Measurements from ENCODE around the gene SLC34A3. TPM values are rescaled to one million over a fixed set of nuclear protein-coding genes. Genes with fewer than 3 reads are reported as not detected.

The SLC34A3 gene
- total and polyA plus RNA-seq, 2 of the 8 experiments (the other 6 are each of a cell fraction or from before 2014, with no cell fraction given): 0.08 TPM; not detected in 1

DNA sequence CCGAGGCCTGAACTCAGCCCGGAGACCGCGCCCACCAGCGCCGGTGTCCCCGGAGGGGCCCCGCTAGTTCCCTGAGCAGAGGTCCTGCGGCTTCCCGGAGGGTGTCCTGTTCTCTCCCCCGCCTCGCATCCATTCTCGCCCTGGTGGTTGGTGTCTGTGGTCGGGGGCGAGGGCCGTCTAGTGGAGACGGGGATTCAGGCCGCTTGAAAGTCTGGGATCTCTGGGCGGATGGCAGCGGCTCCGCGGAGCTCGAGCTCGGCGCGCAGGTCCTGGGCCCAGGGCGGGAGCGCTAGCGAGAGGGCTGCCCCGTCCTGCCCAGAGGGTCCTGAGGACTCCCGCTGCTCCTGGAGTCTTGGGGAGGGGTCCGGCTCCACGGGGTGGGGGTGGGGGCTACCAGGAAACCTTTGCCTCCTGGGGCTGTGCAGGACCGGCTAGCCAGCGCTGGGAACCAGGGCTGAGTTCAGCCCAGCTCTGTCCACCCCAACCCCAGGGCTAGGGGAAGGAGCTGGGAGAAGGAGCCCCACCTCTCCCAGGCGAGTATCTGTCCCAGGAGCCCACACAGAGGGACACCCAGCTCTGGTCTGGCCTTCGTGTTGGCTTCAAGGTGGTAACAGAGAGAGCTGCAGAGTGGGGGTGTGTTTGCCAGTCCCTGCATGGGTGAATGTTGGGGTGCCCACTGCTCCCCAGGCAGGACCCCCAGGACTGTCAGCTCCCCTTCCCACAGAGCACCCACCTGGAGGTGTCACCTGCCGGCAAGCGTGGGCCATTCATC, 50.8 kb downstream of the SLC34A3 start (continued):
- no peak for TF ChIP-seq RFX5 (IDR thresholded peaks at IDR 0.05; ENCODE audit: borderline replicate concordance, low read depth, low read length)
- no peak for TF ChIP-seq BRCA1 (IDR thresholded peaks at IDR 0.05; ENCODE audit: low read depth, low read length)
- no peak for TF ChIP-seq CEBPB (IDR thresholded peaks at IDR 0.05; ENCODE audit: low read depth, low read length)
- no peak for TF ChIP-seq KDM1A (IDR thresholded peaks at IDR 0.05; ENCODE audit: borderline replicate concordance, low read length)
- no peak for TF ChIP-seq TAF7 (optimal IDR thresholded peaks at IDR 0.05; ENCODE audit: borderline replicate concordance, low read depth, low read length)
- no peak for TF ChIP-seq BACH1 (IDR thresholded peaks at IDR 0.05; ENCODE audit: low read length)
- no peak for TF ChIP-seq ASH2L (IDR thresholded peaks at IDR 0.05; ENCODE audit: low read length)
- TF ChIP-seq EGR1 (IDR thresholded peaks at IDR 0.05; ENCODE audit: borderline replicate concordance, low read depth, low read length): peak; percentile 13; the same call in 1 of the 2 replicates
- TF ChIP-seq SIN3A (conservative IDR thresholded peaks at IDR 0.05 in 1 of 2, IDR thresholded peaks at IDR 0.05 in 1 of 2; ENCODE audit: low read depth in 1 of 2, low read length in 2 of 2): 0 out of 4 replicates have a peak, but pooled peaks of 1 of the 2 experiments have one; percentile 24
- TF ChIP-seq CHD1 (IDR thresholded peaks at IDR 0.05; ENCODE audit: low read depth, low read length): no peak
- no peak for TF ChIP-seq TBP (IDR thresholded peaks at IDR 0.05; ENCODE audit: low read depth, low read length)
- TF ChIP-seq ZNF274 (IDR thresholded peaks at IDR 0.05; ENCODE audit: borderline replicate concordance, extremely low read depth, low read length): no peak
- TF ChIP-seq, protein P1, sequence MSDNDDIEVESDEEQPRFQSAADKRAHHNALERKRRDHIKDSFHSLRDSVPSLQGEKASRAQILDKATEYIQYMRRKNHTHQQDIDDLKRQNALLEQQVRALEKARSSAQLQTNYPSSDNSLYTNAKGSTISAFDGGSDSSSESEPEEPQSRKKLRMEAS (IDR thresholded peaks at IDR 0.05): no peak
- no peak for TF ChIP-seq TAF1 (IDR thresholded peaks at IDR 0.05; ENCODE audit: low read depth, low read length)
- TF ChIP-seq, protein P2, sequence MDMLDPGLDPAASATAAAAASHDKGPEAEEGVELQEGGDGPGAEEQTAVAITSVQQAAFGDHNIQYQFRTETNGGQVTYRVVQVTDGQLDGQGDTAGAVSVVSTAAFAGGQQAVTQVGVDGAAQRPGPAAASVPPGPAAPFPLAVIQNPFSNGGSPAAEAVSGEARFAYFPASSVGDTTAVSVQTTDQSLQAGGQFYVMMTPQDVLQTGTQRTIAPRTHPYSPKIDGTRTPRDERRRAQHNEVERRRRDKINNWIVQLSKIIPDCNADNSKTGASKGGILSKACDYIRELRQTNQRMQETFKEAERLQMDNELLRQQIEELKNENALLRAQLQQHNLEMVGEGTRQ (IDR thresholded peaks at IDR 0.05; ENCODE audit: low read length): no peak
- no peak for TF ChIP-seq SIX5 (IDR thresholded peaks at IDR 0.05; ENCODE audit: low read depth, low read length)
- TF ChIP-seq PHF8 (conservative IDR thresholded peaks at IDR 0.05; ENCODE audit: low read depth, low read length): no peak
- TF ChIP-seq SP2 (IDR thresholded peaks at IDR 0.05; ENCODE audit: low read length): no peak
- TF ChIP-seq, protein P3, sequence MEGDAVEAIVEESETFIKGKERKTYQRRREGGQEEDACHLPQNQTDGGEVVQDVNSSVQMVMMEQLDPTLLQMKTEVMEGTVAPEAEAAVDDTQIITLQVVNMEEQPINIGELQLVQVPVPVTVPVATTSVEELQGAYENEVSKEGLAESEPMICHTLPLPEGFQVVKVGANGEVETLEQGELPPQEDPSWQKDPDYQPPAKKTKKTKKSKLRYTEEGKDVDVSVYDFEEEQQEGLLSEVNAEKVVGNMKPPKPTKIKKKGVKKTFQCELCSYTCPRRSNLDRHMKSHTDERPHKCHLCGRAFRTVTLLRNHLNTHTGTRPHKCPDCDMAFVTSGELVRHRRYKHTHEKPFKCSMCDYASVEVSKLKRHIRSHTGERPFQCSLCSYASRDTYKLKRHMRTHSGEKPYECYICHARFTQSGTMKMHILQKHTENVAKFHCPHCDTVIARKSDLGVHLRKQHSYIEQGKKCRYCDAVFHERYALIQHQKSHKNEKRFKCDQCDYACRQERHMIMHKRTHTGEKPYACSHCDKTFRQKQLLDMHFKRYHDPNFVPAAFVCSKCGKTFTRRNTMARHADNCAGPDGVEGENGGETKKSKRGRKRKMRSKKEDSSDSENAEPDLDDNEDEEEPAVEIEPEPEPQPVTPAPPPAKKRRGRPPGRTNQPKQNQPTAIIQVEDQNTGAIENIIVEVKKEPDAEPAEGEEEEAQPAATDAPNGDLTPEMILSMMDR (IDR thresholded peaks at IDR 0.05; ENCODE audit: control extremely low read depth in 1 of 3, insufficient read depth in 1 of 3, low read depth in 1 of 3, low read length in 3 of 3): no peak

All from H1 (cell line).